Fibroblast of pulmonary artery (primary cell): ENCODE results near the gene DGKB.

ENCODE experiments used
- DNase-seq: peaks from one replicate; pipeline ENCODE4 v3.0.0-alpha.2; 2010; ENCODE audit warnings: low read depth
- H3K4me3 ChIP-seq: replicated peaks from 2 replicates; pipeline ENCODE4 v1.5.1; 2011; ENCODE audit warnings: low read depth, mild to moderate bottlenecking, control low read depth, low read length, moderate library complexity
- CTCF ChIP-seq: IDR thresholded peaks from 2 replicates; pipeline ENCODE4 v1.5.1; 2011; ENCODE audit warnings: mild to moderate bottlenecking, control low read depth, low read length, inconsistent platforms; ENCODE audit errors: missing control alignments

DGKB gene

GRCh38 chr7:14767716-14768425 lies 134.7 kb downstream of the DGKB start:
- DNase-seq, result peak; percentile 38
- no peak for TF ChIP-seq CTCF

GRCh38 chr7:14766747-14767146 lies 135.8 kb downstream of the DGKB start:
- DNase-seq, result no peak
- H3K4me3 ChIP-seq, result no peak overlapping the region
- no peak for TF ChIP-seq CTCF

More at GRCh38 chr7:14767716-14768425, 134.7 kb downstream of the DGKB start:
- H3K4me3 ChIP-seq, result no peak overlapping the region

GRCh38 chr7:14765731-14766130 lies 136.8 kb downstream of the DGKB start:
- no peak for DNase-seq
- no peak for TF ChIP-seq CTCF
- no peak overlapping the region for H3K4me3 ChIP-seq

- DNase-seq, result no peak
- no peak for TF ChIP-seq CTCF
- H3K4me3 ChIP-seq, result no peak overlapping the region
Measured at GRCh38 chr7:14762561-14762960, 140.0 kb downstream of the DGKB start.

- DNase-seq, result peak; percentile 85
- H3K4me3 ChIP-seq, result no peak overlapping the region
- TF ChIP-seq CTCF, result no peak
Measured at GRCh38 chr7:14761510-14762296, 140.8 kb downstream of the DGKB start.

GRCh38 chr7:14760730-14761478 lies 141.6 kb downstream of the DGKB start:
- DNase-seq, result peak; percentile 6
- TF ChIP-seq CTCF, result no peak
- H3K4me3 ChIP-seq, result no peak overlapping the region
